K562 (cell line): ENCODE measurements around the gene ZDHHC12. TPM values are rescaled to one million over a fixed set of nuclear protein-coding genes. Genes with fewer than 3 reads are reported as not detected.

Experiments used
- CXXC5 ChIP-seq: fragments of 250-450 bp; sonication (Bioruptor Pico); IDR thresholded peaks from 2 replicates; pipeline ENCODE4 v1.8.0; 2022; ENCODE audit warnings: inconsistent platforms, mild to moderate bottlenecking, moderate library complexity
- E2F5 ChIP-seq: sonication (generic); formaldehyde crosslinking; IDR thresholded peaks from 2 replicates; pipeline ENCODE4 v1.8.0; 2022; ENCODE audit warnings: mild to moderate bottlenecking, missing genetic modification reagents
- ERF ChIP-seq: fragments of 450-650 bp; formaldehyde crosslinking; IDR thresholded peaks from 2 replicates; pipeline ENCODE4 v1.4.0; 2020; ENCODE audit warnings: mild to moderate bottlenecking, mixed read lengths
- KDM5B ChIP-seq: fragments of 200-600 bp; sonication (generic); IDR thresholded peaks from 2 replicates; pipeline ENCODE4 v1.6.1; 2012; ENCODE audit warnings: low read depth, mild to moderate bottlenecking, moderate library complexity, low read length, control low read depth, inconsistent platforms; ENCODE audit not compliant: insufficient replicate concordance
- LEF1 ChIP-seq: fragments of 450-650 bp; IDR thresholded peaks from 2 replicates; pipeline ENCODE4 v1.6.1; 2016; ENCODE audit warnings: mild to moderate bottlenecking
- MXI1 ChIP-seq: IDR thresholded peaks from 2 replicates; pipeline ENCODE4 v1.6.1; 2011; ENCODE audit warnings: low read depth, mild to moderate bottlenecking, improper control_type of control experiment, low read length
- POLR2AphosphoS5 ChIP-seq: IDR thresholded peaks from 2 replicates; pipeline ENCODE4 v1.6.1; 2011; ENCODE audit warnings: mild to moderate bottlenecking, low read depth, low read length, moderate library complexity; ENCODE audit not compliant: control insufficient read depth, insufficient read depth
- SUPT5H ChIP-seq: fragments of 450-650 bp; IDR thresholded peaks from 2 replicates; pipeline ENCODE4 v1.6.1; 2016
- ZFX ChIP-seq: sonication (generic); formaldehyde crosslinking; IDR thresholded peaks from 2 replicates; pipeline ENCODE4 v1.8.0; 2022; ENCODE audit warnings: mild to moderate bottlenecking, missing genetic modification reagents, moderate library complexity
- ZNF586 ChIP-seq: fragments of 450-650 bp; formaldehyde crosslinking; conservative IDR thresholded peaks from 2 replicates; pipeline ENCODE4 v1.4.0; 2020; ENCODE audit warnings: mild to moderate bottlenecking, moderate library complexity
- ZNF609 ChIP-seq: sonication (generic); formaldehyde crosslinking; IDR thresholded peaks from 2 replicates; pipeline ENCODE4 v1.8.1; 2023; ENCODE audit warnings: missing genetic modification reagents, mild to moderate bottlenecking, borderline replicate concordance
- polyA plus RNA-seq, 8 experiments: library from polyadenylated mRNA; depleted of rRNA in 4 of 8; stranded (reverse) in 5 of 8; unstranded in 3 of 8; fragments of >200 nt; fragmentation: Nextera tagmentation in 2 of 8; fragmentation: Illumina TruSeq in 1 of 8; extraction: Ambion mirVana in 2 of 8; extraction: Trizol in 1 of 8; gene quantifications; 2 replicates each; pipeline versions ENCODE4 v1.2.1 to v1.2.3, GENCODE V29; 2011 to 2014; ENCODE audit warnings: inconsistent platforms in 1 of 8, missing spikeins in 1 of 8
- total RNA-seq, 7 experiments: library from RNA; depleted of rRNA in 6 of 7; stranded (reverse); fragments of >200 nt in 6 of 7; fragmentation: Illumina TruSeq in 2 of 7; extraction: Trizol in 2 of 7; gene quantifications; 2 replicates each; pipeline versions ENCODE4 v1.2.1 to v1.2.3, GENCODE V29; 2011 to 2021; ENCODE audit warnings: low replicate concordance in 1 of 7
- TF ChIP-seq, protein P1 (sequence below), 2 experiments: fragments of 450-650 bp; IDR thresholded peaks; 2 replicates each; pipeline ENCODE4 v1.6.1; 2016
- TF ChIP-seq, protein P2 (sequence below), 3 experiments: IDR thresholded peaks in 2 of 3; conservative IDR thresholded peaks in 1 of 3; 2 replicates each; pipeline ENCODE4 v1.5.1; 2011 to 2012; ENCODE audit warnings: low read length in 3 of 3, mild to moderate bottlenecking in 3 of 3, control low read depth in 2 of 3, improper control_type of control experiment in 1 of 3, inconsistent platforms in 1 of 3, low read depth in 1 of 3, mixed read lengths in 1 of 3, moderate library complexity in 1 of 3; ENCODE audit not compliant: insufficient read depth in 2 of 3

Gene ZDHHC12
- total and polyA plus RNA-seq, 9 of the 15 experiments (the other 6 are each of a cell fraction or from before 2014, with no cell fraction given) = 0.21 to 38.0 (median 13.8) TPM

GRCh38 chr9:128702445-128702948 lies 21.4 kb downstream of the ZDHHC12 start, which contains the start of gene PKN3 (continued):
- TF ChIP-seq E2F5 (CRISPR knock-in tag) (no peak), LEF1 (no peak), KDM5B (peak; percentile 42), POLR2AphosphoS5 (peak; percentile 77; the same call in 1 of the 2 replicates), ZNF586 (CRISPR knock-in tag) (no peak), ERF (CRISPR knock-in tag) (no peak), ZFX (CRISPR knock-in tag) (peak; percentile 82), ZNF609 (CRISPR knock-in tag) (no peak), MXI1 (0 out of 2 replicates have a peak, but pooled peaks have one; percentile 8), SUPT5H (peak; percentile 57), CXXC5 (CRISPR knock-in tag) (peak; percentile 78)
- TF ChIP-seq, protein P1, sequence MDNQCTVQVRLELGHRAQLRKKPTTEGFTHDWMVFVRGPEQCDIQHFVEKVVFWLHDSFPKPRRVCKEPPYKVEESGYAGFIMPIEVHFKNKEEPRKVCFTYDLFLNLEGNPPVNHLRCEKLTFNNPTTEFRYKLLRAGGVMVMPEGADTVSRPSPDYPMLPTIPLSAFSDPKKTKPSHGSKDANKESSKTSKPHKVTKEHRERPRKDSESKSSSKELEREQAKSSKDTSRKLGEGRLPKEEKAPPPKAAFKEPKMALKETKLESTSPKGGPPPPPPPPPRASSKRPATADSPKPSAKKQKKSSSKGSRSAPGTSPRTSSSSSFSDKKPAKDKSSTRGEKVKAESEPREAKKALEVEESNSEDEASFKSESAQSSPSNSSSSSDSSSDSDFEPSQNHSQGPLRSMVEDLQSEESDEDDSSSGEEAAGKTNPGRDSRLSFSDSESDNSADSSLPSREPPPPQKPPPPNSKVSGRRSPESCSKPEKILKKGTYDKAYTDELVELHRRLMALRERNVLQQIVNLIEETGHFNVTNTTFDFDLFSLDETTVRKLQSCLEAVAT (IDR thresholded peaks at IDR 0.05) = no peak
- TF ChIP-seq, protein P2, sequence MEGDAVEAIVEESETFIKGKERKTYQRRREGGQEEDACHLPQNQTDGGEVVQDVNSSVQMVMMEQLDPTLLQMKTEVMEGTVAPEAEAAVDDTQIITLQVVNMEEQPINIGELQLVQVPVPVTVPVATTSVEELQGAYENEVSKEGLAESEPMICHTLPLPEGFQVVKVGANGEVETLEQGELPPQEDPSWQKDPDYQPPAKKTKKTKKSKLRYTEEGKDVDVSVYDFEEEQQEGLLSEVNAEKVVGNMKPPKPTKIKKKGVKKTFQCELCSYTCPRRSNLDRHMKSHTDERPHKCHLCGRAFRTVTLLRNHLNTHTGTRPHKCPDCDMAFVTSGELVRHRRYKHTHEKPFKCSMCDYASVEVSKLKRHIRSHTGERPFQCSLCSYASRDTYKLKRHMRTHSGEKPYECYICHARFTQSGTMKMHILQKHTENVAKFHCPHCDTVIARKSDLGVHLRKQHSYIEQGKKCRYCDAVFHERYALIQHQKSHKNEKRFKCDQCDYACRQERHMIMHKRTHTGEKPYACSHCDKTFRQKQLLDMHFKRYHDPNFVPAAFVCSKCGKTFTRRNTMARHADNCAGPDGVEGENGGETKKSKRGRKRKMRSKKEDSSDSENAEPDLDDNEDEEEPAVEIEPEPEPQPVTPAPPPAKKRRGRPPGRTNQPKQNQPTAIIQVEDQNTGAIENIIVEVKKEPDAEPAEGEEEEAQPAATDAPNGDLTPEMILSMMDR (IDR thresholded peaks at IDR 0.05 in 2 of 3, conservative IDR thresholded peaks at IDR 0.05 in 1 of 3; ENCODE audit: insufficient read depth in 2 of 3, low read depth in 1 of 3, low read length in 3 of 3) = peak; percentile 73 to 96 (median 89)
